HEK293T (cell line): Measurements from ENCODE around the gene UIMC1.

Experiments used
- ELF4 ChIP-seq: fragments of 450-650 bp; IDR thresholded peaks from 2 replicates; pipeline ENCODE4 v1.6.1; 2017; ENCODE audit warnings: antibody characterized with exemption
- FOXA1 ChIP-seq: fragments of 450-650 bp; IDR thresholded peaks from 2 replicates; pipeline ENCODE4 v1.6.1; 2016; ENCODE audit warnings: mild to moderate bottlenecking
- PKNOX1 ChIP-seq: fragments of 450-650 bp; IDR thresholded peaks from 2 replicates; pipeline ENCODE4 v1.6.1; 2016
- SP1 ChIP-seq: fragments of 450-650 bp; IDR thresholded peaks from 2 replicates; pipeline ENCODE4 v1.6.1; 2017
- SUZ12 ChIP-seq: fragments of 450-650 bp; IDR thresholded peaks from 2 replicates; pipeline ENCODE4 v1.6.1; 2016; ENCODE audit warnings: mild to moderate bottlenecking

- no peak for TF ChIP-seq ELF4
- TF ChIP-seq FOXA1, result no peak
- no peak for TF ChIP-seq SP1
- TF ChIP-seq SUZ12, result no peak
- no peak for TF ChIP-seq PKNOX1
Measured at GRCh38 chr5:176912115-176912514, 94.5 kb downstream of the UIMC1 start.
